Measurements from ENCODE around the gene PATE4.
"Not testable (repeated sequence)": the region's sequence is repeated elsewhere in the genome, so short reads cannot be mapped to it uniquely, and the experiment has no call there.

Gene PATE4

DNA sequence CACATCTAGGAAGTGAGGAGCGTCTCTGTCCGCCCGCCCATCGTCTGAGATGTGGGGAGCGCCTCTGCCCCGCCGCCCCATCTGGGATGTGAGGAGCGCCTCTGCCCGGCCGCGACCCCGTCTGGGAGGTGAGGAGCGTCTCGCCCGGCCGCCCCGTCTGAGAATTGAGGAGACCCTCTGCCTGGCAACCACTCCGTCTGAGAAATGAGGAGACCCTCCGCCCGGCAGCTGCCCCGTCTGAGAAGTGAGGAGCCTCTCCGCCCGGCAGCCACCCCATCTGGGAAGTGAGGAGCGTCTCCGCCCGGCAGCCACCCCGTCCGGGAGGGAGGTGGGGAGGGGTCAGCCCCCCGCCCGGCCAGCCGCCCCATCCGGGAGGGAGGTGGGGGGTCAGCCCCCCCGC is 29.7 kb downstream of the PATE4 start:
- H3K27ac ChIP-seq (ENCODE audit: low read depth, low read length); H3K4me3 ChIP-seq (ENCODE audit: low read depth in 1 of 2, low read length in 2 of 2); H3K27me3 ChIP-seq (ENCODE audit: control insufficient read depth in 1 of 2, insufficient read depth in 2 of 2, low read length in 2 of 2); H3K36me3 ChIP-seq (ENCODE audit: insufficient read depth, low read length); H3K9ac ChIP-seq (ENCODE audit: low read length); H3K4me1 ChIP-seq (ENCODE audit: insufficient read depth, low read length); H3K9me3 ChIP-seq (ENCODE audit: low read length): not testable (repeated sequence)

- not testable (repeated sequence) for H3K27me3 ChIP-seq (ENCODE audit: control insufficient read depth in 1 of 2, insufficient read depth in 2 of 2, low read length in 2 of 2); H3K9ac ChIP-seq (ENCODE audit: low read length); H3K4me3 ChIP-seq (ENCODE audit: low read depth in 1 of 2, low read length in 2 of 2); H3K4me1 ChIP-seq (ENCODE audit: insufficient read depth, low read length); H3K27ac ChIP-seq (ENCODE audit: low read depth, low read length); H3K36me3 ChIP-seq (ENCODE audit: insufficient read depth, low read length); H3K9me3 ChIP-seq (ENCODE audit: low read length)
These were observed 32.2 kb downstream of the PATE4 start for GRCh38 chr11:125865354-125865753.

GRCh38 chr11:125869521-125869920 is 36.4 kb downstream of the PATE4 start:
- Histone ChIP-seq H3K27ac (ENCODE audit: low read depth, low read length) (no peak overlapping the region), H3K9ac (ENCODE audit: low read length) (no peak overlapping the region), H3K4me1 (ENCODE audit: insufficient read depth, low read length) (no peaks in the 10 kb centered on the region), H3K9me3 (ENCODE audit: low read length) (no peaks in the 10 kb centered on the region), H3K4me3 (ENCODE audit: low read depth in 1 of 2, low read length in 2 of 2) (no peak overlapping the region), H3K36me3 (ENCODE audit: insufficient read depth, low read length) (no peaks in the 10 kb centered on the region), H3K27me3 (ENCODE audit: control insufficient read depth in 1 of 2, insufficient read depth in 2 of 2, low read length in 2 of 2) (no peaks in the 10 kb centered on the region)

GRCh38 chr11:125871391-125872137 is 38.4 kb downstream of the PATE4 start:
- Histone ChIP-seq H3K36me3 (ENCODE audit: insufficient read depth, low read length) (no peaks in the 10 kb centered on the region), H3K4me1 (ENCODE audit: insufficient read depth, low read length) (no peaks in the 10 kb centered on the region), H3K4me3 (ENCODE audit: low read depth in 1 of 2, low read length in 2 of 2) (no peak overlapping the region), H3K9me3 (ENCODE audit: low read length) (no peaks in the 10 kb centered on the region), H3K27me3 (ENCODE audit: control insufficient read depth in 1 of 2, insufficient read depth in 2 of 2, low read length in 2 of 2) (no peaks in the 10 kb centered on the region), H3K9ac (ENCODE audit: low read length) (no peak overlapping the region), H3K27ac (ENCODE audit: low read depth, low read length) (no peak overlapping the region)

DNA sequence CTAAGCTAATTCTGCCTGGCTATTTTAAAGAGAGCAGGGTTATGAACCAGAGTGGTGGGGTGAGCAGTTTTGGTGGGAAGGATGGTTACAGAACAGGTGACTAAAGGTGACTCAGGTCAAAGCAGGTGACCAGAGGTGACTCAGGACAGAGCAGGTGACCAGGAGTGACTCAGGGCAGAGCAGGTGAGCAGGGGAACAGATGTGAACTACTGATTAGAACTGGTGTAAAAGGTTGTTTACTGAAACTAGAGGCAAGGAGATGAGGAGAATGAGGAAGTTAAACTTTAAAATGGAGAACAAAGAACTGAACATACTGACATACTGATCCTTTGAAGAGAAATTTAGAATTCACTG is 39.0 kb downstream of the PATE4 start:
- no peak overlapping the region for H3K27ac ChIP-seq (ENCODE audit: low read depth, low read length)
- H3K4me3 ChIP-seq (ENCODE audit: low read depth in 1 of 2, low read length in 2 of 2) = no peak overlapping the region
- no peaks in the 10 kb centered on the region for H3K36me3 ChIP-seq (ENCODE audit: insufficient read depth, low read length)
- H3K9ac ChIP-seq (ENCODE audit: low read length) = no peak overlapping the region
- H3K27me3 ChIP-seq (ENCODE audit: control insufficient read depth in 1 of 2, insufficient read depth in 2 of 2, low read length in 2 of 2) = no peaks in the 10 kb centered on the region
- no peaks in the 10 kb centered on the region for H3K9me3 ChIP-seq (ENCODE audit: low read length)
- no peaks in the 10 kb centered on the region for H3K4me1 ChIP-seq (ENCODE audit: insufficient read depth, low read length)

- Histone ChIP-seq H3K36me3 (ENCODE audit: insufficient read depth, low read length) (no peaks in the 10 kb centered on the region), H3K9ac (ENCODE audit: low read length) (no peak overlapping the region), H3K9me3 (ENCODE audit: low read length) (no peaks in the 10 kb centered on the region), H3K27me3 (ENCODE audit: control insufficient read depth in 1 of 2, insufficient read depth in 2 of 2, low read length in 2 of 2) (no peaks in the 10 kb centered on the region), H3K27ac (ENCODE audit: low read depth, low read length) (no peak overlapping the region), H3K4me3 (ENCODE audit: low read depth in 1 of 2, low read length in 2 of 2) (no peak overlapping the region), H3K4me1 (ENCODE audit: insufficient read depth, low read length) (no peaks in the 10 kb centered on the region)
These were observed 40.9 kb downstream of the PATE4 start for GRCh38 chr11:125873881-125874555.

- no peaks in the 10 kb centered on the region for H3K27me3 ChIP-seq (ENCODE audit: control insufficient read depth in 1 of 2, insufficient read depth in 2 of 2, low read length in 2 of 2)
- no peak overlapping the region for H3K9ac ChIP-seq (ENCODE audit: low read length)
- H3K4me1 ChIP-seq (ENCODE audit: insufficient read depth, low read length) = no peaks in the 10 kb centered on the region
- H3K36me3 ChIP-seq (ENCODE audit: insufficient read depth, low read length) = no peaks in the 10 kb centered on the region
- no peak overlapping the region for H3K27ac ChIP-seq (ENCODE audit: low read depth, low read length)
- H3K4me3 ChIP-seq (ENCODE audit: low read depth in 1 of 2, low read length in 2 of 2) = no peak overlapping the region
- no peaks in the 10 kb centered on the region for H3K9me3 ChIP-seq (ENCODE audit: low read length)
These were observed 41.5 kb downstream of the PATE4 start for GRCh38 chr11:125874556-125875124.

- H3K27me3 ChIP-seq (ENCODE audit: control insufficient read depth in 1 of 2, insufficient read depth in 2 of 2, low read length in 2 of 2) = no peaks in the 10 kb centered on the region
- H3K27ac ChIP-seq (ENCODE audit: low read depth, low read length) = no peak overlapping the region
- no peaks in the 10 kb centered on the region for H3K36me3 ChIP-seq (ENCODE audit: insufficient read depth, low read length)
- H3K9ac ChIP-seq (ENCODE audit: low read length) = no peak overlapping the region
- H3K4me3 ChIP-seq (ENCODE audit: low read depth in 1 of 2, low read length in 2 of 2) = no peak overlapping the region
- no peaks in the 10 kb centered on the region for H3K9me3 ChIP-seq (ENCODE audit: low read length)
- H3K4me1 ChIP-seq (ENCODE audit: insufficient read depth, low read length) = no peaks in the 10 kb centered on the region
These were observed 48.2 kb downstream of the PATE4 start for GRCh38 chr11:125881291-125881690.

DNA sequence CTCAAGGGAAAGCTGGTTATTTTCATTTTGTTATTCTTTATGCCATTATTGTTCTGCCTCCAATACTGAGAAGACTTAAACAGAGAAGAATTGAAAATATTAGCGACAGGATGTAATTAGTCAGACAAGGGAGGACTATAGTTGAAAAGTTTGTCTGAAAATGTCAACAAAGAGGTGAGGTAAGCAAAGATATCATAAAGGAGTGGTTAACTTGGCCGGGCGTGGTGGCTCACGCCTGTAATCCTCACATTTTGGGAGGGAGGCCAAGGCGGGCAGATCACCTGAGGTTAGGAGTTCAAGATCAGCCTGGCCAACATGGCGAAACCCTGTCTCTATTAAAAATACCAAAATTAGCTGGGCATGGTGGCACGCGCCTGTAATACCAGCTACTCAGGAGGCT is 50.3 kb downstream of the PATE4 start:
- H3K27ac ChIP-seq (ENCODE audit: low read depth, low read length) = no peak overlapping the region

GRCh38 chr11:125886997-125887372 is 53.9 kb downstream of the PATE4 start:
- Histone ChIP-seq H3K27me3 (ENCODE audit: control insufficient read depth in 1 of 2, insufficient read depth in 2 of 2, low read length in 2 of 2) (no peaks in the 10 kb centered on the region), H3K9ac (ENCODE audit: low read length) (no peak overlapping the region), H3K9me3 (ENCODE audit: low read length) (no peaks in the 10 kb centered on the region), H3K36me3 (ENCODE audit: insufficient read depth, low read length) (peaks cover 5% of the 10 kb centered on the region), H3K4me1 (ENCODE audit: insufficient read depth, low read length) (no peaks in the 10 kb centered on the region), H3K27ac (ENCODE audit: low read depth, low read length) (peak overlapping the region; percentile 97), H3K4me3 (ENCODE audit: low read depth in 1 of 2, low read length in 2 of 2) (peak overlapping the region in 1 of 2 donors; percentile 78)

More for the DNA sequence above, 50.3 kb downstream of the PATE4 start:
- Histone ChIP-seq H3K4me1 (ENCODE audit: insufficient read depth, low read length) (no peaks in the 10 kb centered on the region), H3K27me3 (ENCODE audit: control insufficient read depth in 1 of 2, insufficient read depth in 2 of 2, low read length in 2 of 2) (no peaks in the 10 kb centered on the region), H3K36me3 (ENCODE audit: insufficient read depth, low read length) (no peaks in the 10 kb centered on the region), H3K9me3 (ENCODE audit: low read length) (no peaks in the 10 kb centered on the region), H3K4me3 (ENCODE audit: low read depth in 1 of 2, low read length in 2 of 2) (no peak overlapping the region), H3K9ac (ENCODE audit: low read length) (no peak overlapping the region)

DNA sequence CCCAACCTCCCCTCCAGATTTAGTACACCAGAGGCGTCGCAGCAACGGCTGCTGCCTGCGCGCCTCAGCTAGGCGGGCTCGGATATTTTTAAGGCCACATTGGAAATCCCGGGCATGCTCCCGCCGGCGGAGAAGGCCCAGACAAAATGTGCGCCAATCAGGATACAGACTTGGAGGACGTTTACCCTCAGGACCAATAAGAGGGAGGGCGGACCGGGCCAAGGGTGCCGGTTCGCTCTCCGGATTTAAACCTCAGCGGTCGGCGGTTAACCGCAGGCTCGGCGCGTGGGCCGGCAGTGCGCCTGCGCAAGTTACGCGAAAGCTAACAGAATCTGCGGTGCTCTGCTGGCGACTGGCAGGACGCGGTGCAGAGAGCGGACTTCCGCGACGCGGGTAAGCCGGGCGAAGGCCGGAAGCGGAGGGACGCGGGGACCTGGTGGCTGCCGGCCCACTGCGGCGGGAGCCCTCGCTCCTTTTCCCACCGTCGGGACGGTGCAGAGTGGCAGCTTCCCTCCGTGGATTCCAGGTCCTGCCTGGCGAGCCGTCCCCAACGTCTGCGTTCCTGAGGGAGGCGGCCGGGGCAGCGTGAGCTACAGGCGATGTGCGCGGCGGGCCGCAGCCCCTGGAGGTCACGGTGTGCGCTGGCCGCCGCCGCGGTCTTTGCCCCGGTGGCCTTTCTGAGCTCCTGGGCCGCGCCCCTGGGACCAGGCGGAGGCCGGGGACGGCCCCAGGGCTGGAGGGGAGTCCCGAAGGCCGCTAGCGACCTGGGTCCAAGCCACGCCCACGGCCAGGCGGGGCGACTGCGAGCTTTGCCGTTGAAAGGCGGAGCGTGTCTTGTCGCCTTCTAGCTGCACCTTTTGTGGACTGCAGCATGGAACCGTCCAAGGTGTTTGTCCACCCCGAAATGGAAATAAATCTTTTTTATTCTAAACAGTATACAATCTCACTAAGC is 54.5 kb downstream of the PATE4 start, which contains the start of gene HYLS1:
Gene HYLS1 (plus strand): TSS at position 296 of the 952 bp plus-strand sequence. CDS start 11,701 bp downstream, outside the sequence.
- Histone ChIP-seq H3K9me3 (ENCODE audit: low read length) (no peaks in the 10 kb centered on the region), H3K27ac (ENCODE audit: low read depth, low read length) (peak within 1 kb of the TSS; percentile 97), H3K4me1 (ENCODE audit: insufficient read depth, low read length) (no peaks in the 10 kb centered on the region), H3K27me3 (ENCODE audit: control insufficient read depth in 1 of 2, insufficient read depth in 2 of 2, low read length in 2 of 2) (no peaks in the 10 kb centered on the region), H3K4me3 (ENCODE audit: low read depth in 1 of 2, low read length in 2 of 2) (peak within 1 kb of the TSS; percentile 72 to 78), H3K36me3 (ENCODE audit: insufficient read depth, low read length) (peaks cover 11% of the 10 kb centered on the region), H3K9ac (ENCODE audit: low read length) (peak within 1 kb of the TSS; percentile 53)
